B cell (primary cell): Measurements from ENCODE around the gene RBM43. TPM values are rescaled to one million over a fixed set of nuclear protein-coding genes. Genes with fewer than 3 reads are reported as not detected.

ENCODE experiments used
- ATAC-seq: fragments of 200-7000 bp; cut with Tn5 transposase; one replicate; pipeline ENCODE4 v1.10.0; 2021; ENCODE audit warnings: low read depth, mild to moderate bottlenecking, moderate number of reproducible peaks, moderate library complexity
- CTCF ChIA-PET: fragments of 350-600 bp; sonication (Branson Sonifier 250); formaldehyde crosslinking; loops from one replicate; lab custom pipeline; 2021; ENCODE audit warnings: antibody characterized with exemption, inconsistent platforms; lab: Charles Lee
- POLR2A ChIA-PET: fragments of 350-600 bp; sonication (Branson Sonifier 250); formaldehyde crosslinking; loops from one replicate; lab custom pipeline; 2021; ENCODE audit warnings: antibody characterized with exemption; lab: Charles Lee
- DNase-seq: peaks from one replicate; pipeline ENCODE4 v3.0.0; 2013
- H2AFZ ChIP-seq: 2 replicates; pipeline ENCODE4 v1.6.1; 2012; ENCODE audit warnings: mild to moderate bottlenecking, low read depth, low read length; ENCODE audit not compliant: insufficient read depth, poor library complexity, severe bottlenecking
- H3K27ac ChIP-seq, 2 donors: 1 replicate in 1 of 2; 2 replicates in 1 of 2; pipeline ENCODE4 v1.5.1; 2012 to 2013; ENCODE audit warnings: low read length in 2 of 2, mild to moderate bottlenecking in 2 of 2, moderate library complexity in 1 of 2
- H3K27me3 ChIP-seq, 4 experiments: fragments of 200-600 bp in 1 of 4; sonication (generic) in 1 of 4; replicated peaks in 1 of 4; 1 replicate in 2 of 4; 2 replicates in 2 of 4; pipeline versions ENCODE4 v1.6.1 to v1.7.0; 2013 to 2016; ENCODE audit warnings: low read length in 3 of 4, mild to moderate bottlenecking in 2 of 4, mixed read lengths in 1 of 4, moderate library complexity in 1 of 4; ENCODE audit not compliant: insufficient read depth in 4 of 4, control insufficient read depth in 3 of 4; ENCODE audit errors: control extremely low read depth in 1 of 4
- H3K36me3 ChIP-seq, 2 experiments: replicated peaks in 1 of 2; 1 replicate in 1 of 2; 2 replicates in 1 of 2; pipeline versions ENCODE4 v1.6.1 to v1.7.1; 2013; ENCODE audit warnings: low read length in 1 of 2; ENCODE audit not compliant: insufficient read depth in 2 of 2, control insufficient read depth in 1 of 2; ENCODE audit errors: control extremely low read depth in 1 of 2, extremely low read depth in 1 of 2
- H3K4me1 ChIP-seq, 2 donors: fragments of 200-600 bp in 1 of 2; sonication (generic) in 1 of 2; 1 replicate in 1 of 2; 2 replicates in 1 of 2; pipeline versions ENCODE4 v1.5.1 to v1.6.1; 2013 to 2017; ENCODE audit warnings: low read length in 2 of 2; ENCODE audit not compliant: control insufficient read depth in 2 of 2, insufficient read depth in 2 of 2
- H3K4me2 ChIP-seq: replicated peaks from 2 replicates; pipeline ENCODE3; 2012; ENCODE audit warnings: mild to moderate bottlenecking, low read depth, low read length; ENCODE audit not compliant: poor library complexity, severe bottlenecking
- H3K4me3 ChIP-seq, 5 experiments: fragments of 200-600 bp in 1 of 5; sonication (generic) in 1 of 5; 1 replicate in 3 of 5; 2 replicates in 2 of 5; pipeline versions ENCODE4 v1.5.1 to v1.7.0; 2011 to 2016; ENCODE audit warnings: low read length in 4 of 5, mild to moderate bottlenecking in 4 of 5, low read depth in 2 of 5, control low read depth in 1 of 5, moderate library complexity in 1 of 5; ENCODE audit not compliant: insufficient read depth in 1 of 5; ENCODE audit errors: control extremely low read depth in 1 of 5, extremely low read depth in 1 of 5
- H3K79me2 ChIP-seq: fragments of 200-600 bp; sonication (generic); one replicate; pipeline ENCODE4 v1.6.0; 2016; ENCODE audit warnings: low read length; ENCODE audit not compliant: control insufficient read depth, insufficient read depth
- H3K9ac ChIP-seq: fragments of 200-600 bp; sonication (generic); 2 replicates; pipeline ENCODE4 v1.6.1; 2017; ENCODE audit warnings: mild to moderate bottlenecking, low read length, moderate library complexity
- H3K9me3 ChIP-seq, 3 donors: one replicate each; pipeline versions ENCODE4 v1.6.1 to v1.7.1; 2013; ENCODE audit warnings: low read length in 2 of 3; ENCODE audit not compliant: control insufficient read depth in 2 of 3, insufficient read depth in 1 of 3; ENCODE audit errors: control extremely low read depth in 1 of 3
- H4K20me1 ChIP-seq: 2 replicates; pipeline ENCODE4 v1.6.0; 2012; ENCODE audit warnings: mild to moderate bottlenecking, low read length; ENCODE audit not compliant: insufficient read depth, control insufficient read depth, poor library complexity, severe bottlenecking
- H3K27ac Mint-ChIP-seq: one replicate; pipeline ENCODE4 v1.8.0; 2021; ENCODE audit warnings: mixed read lengths
- H3K27me3 Mint-ChIP-seq: one replicate; pipeline ENCODE4 v1.8.0; 2021; ENCODE audit warnings: mixed read lengths
- H3K4me1 Mint-ChIP-seq: one replicate; pipeline ENCODE4 v1.8.0; 2021; ENCODE audit warnings: mixed read lengths
- H3K4me3 Mint-ChIP-seq: one replicate; pipeline ENCODE4 v1.8.0; 2021; ENCODE audit warnings: mixed read lengths
- H3K9me3 Mint-ChIP-seq: one replicate; pipeline ENCODE4 v1.8.0; 2022; ENCODE audit warnings: mixed read lengths; ENCODE audit not compliant: insufficient read depth
- EZH2 ChIP-seq: IDR thresholded peaks from 2 replicates; pipeline ENCODE4 v1.6.1; 2012; ENCODE audit warnings: borderline replicate concordance, low read depth, mild to moderate bottlenecking, moderate library complexity, low read length; ENCODE audit not compliant: insufficient read depth, poor library complexity, severe bottlenecking
- WGBS: methylation state at CpG from one replicate; pipeline ENCODE4 v1.1.5; 2013; ENCODE audit warnings: missing lambda C conversion rate; ENCODE audit not compliant: insufficient coverage; 5-methylcytosine and 5-hydroxymethylcytosine counted together
- intact Hi-C: fragments of 100-400 bp; cut with micrococcal nuclease; formaldehyde crosslinking; loops from one replicate; pipeline ENCODE4 v1.10.0; 2022
- polyA plus RNA-seq: library from polyadenylated mRNA; depleted of rRNA; stranded (reverse); fragments of >200 nt; gene quantifications from 2 replicates; pipeline ENCODE4 v1.2.3, GENCODE V29; 2012
- total RNA-seq, 2 donors: library from RNA; stranded (reverse); fragments of 120-200 nt in 1 of 2; gene quantifications; 1 replicate in 1 of 2; 2 replicates in 1 of 2; pipeline versions ENCODE4 v1.2.3 to v1.2.4, GENCODE V29; 2013 to 2022
- TF ChIP-seq, protein P1 (sequence below): fragments of 200-600 bp; IDR thresholded peaks from one replicate; pipeline ENCODE4 v1.8.0; 2022; ENCODE audit warnings: antibody characterized with exemption, mild to moderate bottlenecking

The RBM43 gene
- total and polyA plus RNA-seq, 2 donors (not counting 1 experiment from before 2014, with no cell fraction given), result 4.8 to 8.4 TPM

DNA sequence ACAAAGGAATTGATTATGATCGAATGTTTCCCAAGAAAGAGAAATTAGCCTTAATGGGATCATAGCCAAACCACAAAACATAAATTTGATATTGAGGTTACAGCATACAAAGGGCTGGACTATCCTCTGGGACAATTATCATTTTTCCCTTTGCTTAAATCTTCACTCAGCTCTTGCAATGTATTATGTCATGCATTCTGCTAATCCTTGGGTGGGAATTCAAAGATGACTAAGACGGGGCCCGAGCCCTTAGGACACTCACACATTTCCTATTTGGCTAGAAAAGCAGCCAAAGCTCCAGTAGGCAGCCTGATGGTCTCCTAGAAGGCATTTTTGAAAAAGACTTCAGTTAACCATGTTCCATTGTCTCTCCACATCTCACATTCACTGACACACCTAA, 45.0 kb upstream of the RBM43 start:
- Histone ChIP-seq H4K20me1 (no peaks in the 10 kb centered on the region), H3K4me1 (no peaks in the 10 kb centered on the region), H3K4me2 (no peak overlapping the region), H2AFZ (no peak overlapping the region), H3K79me2 (no peaks in the 10 kb centered on the region), H3K9ac (no peak overlapping the region), H3K4me3 (no peak overlapping the region), H3K27me3 (no peaks in the 10 kb centered on the region), H3K27ac (no peak overlapping the region), H3K36me3 (no peaks in the 10 kb centered on the region), H3K9me3 (no peaks in the 10 kb centered on the region)
- WGBS, result 100% methylated on average over 2 of the region's 3 CpGs
- TF ChIP-seq, protein P1, sequence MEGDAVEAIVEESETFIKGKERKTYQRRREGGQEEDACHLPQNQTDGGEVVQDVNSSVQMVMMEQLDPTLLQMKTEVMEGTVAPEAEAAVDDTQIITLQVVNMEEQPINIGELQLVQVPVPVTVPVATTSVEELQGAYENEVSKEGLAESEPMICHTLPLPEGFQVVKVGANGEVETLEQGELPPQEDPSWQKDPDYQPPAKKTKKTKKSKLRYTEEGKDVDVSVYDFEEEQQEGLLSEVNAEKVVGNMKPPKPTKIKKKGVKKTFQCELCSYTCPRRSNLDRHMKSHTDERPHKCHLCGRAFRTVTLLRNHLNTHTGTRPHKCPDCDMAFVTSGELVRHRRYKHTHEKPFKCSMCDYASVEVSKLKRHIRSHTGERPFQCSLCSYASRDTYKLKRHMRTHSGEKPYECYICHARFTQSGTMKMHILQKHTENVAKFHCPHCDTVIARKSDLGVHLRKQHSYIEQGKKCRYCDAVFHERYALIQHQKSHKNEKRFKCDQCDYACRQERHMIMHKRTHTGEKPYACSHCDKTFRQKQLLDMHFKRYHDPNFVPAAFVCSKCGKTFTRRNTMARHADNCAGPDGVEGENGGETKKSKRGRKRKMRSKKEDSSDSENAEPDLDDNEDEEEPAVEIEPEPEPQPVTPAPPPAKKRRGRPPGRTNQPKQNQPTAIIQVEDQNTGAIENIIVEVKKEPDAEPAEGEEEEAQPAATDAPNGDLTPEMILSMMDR, result no peak
- TF ChIP-seq EZH2, result no peak
- intact Hi-C loops, result no loop called here
- CTCF ChIA-PET, result no interaction called here
- Mint-ChIP-seq H3K9me3 (no peaks in the 10 kb centered on the region), H3K27me3 (peaks cover 3% of the 10 kb centered on the region), H3K4me3 (no peak overlapping the region), H3K4me1 (no peaks in the 10 kb centered on the region), H3K27ac (no peak overlapping the region)
- ATAC-seq (no peak), DNase-seq (no peak)
- POLR2A ChIA-PET, result no interaction called here

DNA sequence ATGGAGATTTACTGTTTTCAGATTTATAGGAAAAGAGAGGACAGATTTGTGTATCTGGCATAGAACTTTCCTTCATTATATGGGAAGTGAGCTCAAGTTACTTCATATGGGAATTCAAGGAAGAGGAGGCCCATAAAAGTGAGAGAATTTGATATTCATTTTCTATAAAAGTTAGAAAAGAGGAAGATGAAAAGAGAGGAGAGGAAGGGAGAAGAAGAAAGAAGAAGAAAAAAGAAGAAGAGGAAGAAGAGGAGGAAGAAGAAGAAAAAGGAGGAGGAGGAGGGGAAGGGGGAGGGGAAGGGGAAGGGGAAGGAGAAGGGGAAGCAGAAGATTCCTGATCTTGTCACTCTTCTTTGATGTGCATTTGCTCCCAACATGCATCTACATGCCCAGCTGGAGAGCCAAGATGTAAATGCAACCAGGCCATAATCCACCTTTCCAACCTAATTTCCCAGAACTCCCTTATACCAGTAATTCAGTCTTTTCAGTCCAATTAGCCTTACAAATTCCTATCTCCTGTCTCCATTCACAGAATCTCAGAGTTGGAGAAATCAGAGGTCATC, 43.5 kb upstream of the RBM43 start:
- peaks cover 3% of the 10 kb centered on the region for H3K27me3 Mint-ChIP-seq
- Histone ChIP-seq H3K9me3 (no peaks in the 10 kb centered on the region), H3K4me2 (no peak overlapping the region), H4K20me1 (no peaks in the 10 kb centered on the region), H3K9ac (no peak overlapping the region), H3K4me1 (no peaks in the 10 kb centered on the region), H3K27me3 (no peaks in the 10 kb centered on the region), H3K79me2 (no peaks in the 10 kb centered on the region), H3K4me3 (no peak overlapping the region), H3K36me3 (no peaks in the 10 kb centered on the region), H2AFZ (no peak overlapping the region), H3K27ac (no peak overlapping the region)
- no peaks in the 10 kb centered on the region for H3K4me1 Mint-ChIP-seq
- DNase-seq (no peak), ATAC-seq (no peak)
- TF ChIP-seq EZH2, result no peak
- TF ChIP-seq, protein P1, result no peak
- no peak overlapping the region for H3K27ac Mint-ChIP-seq
- POLR2A ChIA-PET, result no interaction called here
- no peaks in the 10 kb centered on the region for H3K9me3 Mint-ChIP-seq
- CTCF ChIA-PET, result no interaction called here
- H3K4me3 Mint-ChIP-seq, result no peak overlapping the region
- intact Hi-C loops, result no loop called here
